GM12878 (cell line): ENCODE results near the gene TNK1. TPM values are rescaled to one million over a fixed set of nuclear protein-coding genes. Genes with fewer than 3 reads are reported as not detected.

Source experiments
- ATAC-seq: fragments of 200-7000 bp; cut with Tn5 transposase; 3 replicates; pipeline ENCODE4 v1.9.1; 2020; ENCODE audit warnings: mild to moderate bottlenecking, moderate library complexity
- BruUV-seq: library from RNA; stranded (reverse); fragments of 400-500 nt; replicated peaks from 2 replicates; lab custom pipeline; 2021; lab: Mats Ljungman, UMichigan
- CTCF ChIA-PET: fragments of 300-600 bp; sonication (Branson Sonifier 250); formaldehyde crosslinking; extraction: SDS; loops from one replicate; lab custom pipeline; 2021; ENCODE audit warnings: inconsistent platforms; lab: Yijun Ruan, JAX
- POLR2A ChIA-PET: fragments of 350-600 bp; formaldehyde crosslinking; extraction: SDS; loops from one replicate; lab custom pipeline; 2021; ENCODE audit warnings: inconsistent platforms; lab: Charles Lee
- RAD21 ChIA-PET: fragments of 300-600 bp; sonication (Branson Sonifier 250); formaldehyde crosslinking; loops from one replicate; lab custom pipeline; 2023; ENCODE audit warnings: antibody characterized with exemption; ENCODE audit not compliant: unreplicated experiment; lab: Charles Lee
- SMC1A ChIA-PET: fragments of 300-600 bp; sonication (Branson Sonifier 250); formaldehyde crosslinking; loops from one replicate; lab custom pipeline; 2023; ENCODE audit not compliant: unreplicated experiment, uncharacterized antibody; lab: Charles Lee
- DNase-seq: peaks from one replicate; pipeline ENCODE4 v3.0.0-alpha.2; 2011; ENCODE audit warnings: low read depth, low spot score
- FAIRE-seq: peaks from 3 replicates; lab custom pipeline; 2011; peaks lifted over from hg19 to GRCh38; lab: Jason Lieb, UNC
- H2AFZ ChIP-seq: 2 replicates; pipeline ENCODE4 v1.6.0; 2011; ENCODE audit warnings: low read depth, low read length, control low read depth; ENCODE audit not compliant: control insufficient read depth
- H3K27ac ChIP-seq: 2 replicates; pipeline ENCODE4 v1.5.1; 2011; ENCODE audit warnings: control low read depth; ENCODE audit not compliant: control insufficient read depth, insufficient read depth
- H3K27me3 ChIP-seq, 2 experiments: replicated peaks in 1 of 2; 2 replicates each; pipeline versions ENCODE4 v1.6.0 to v1.6.1; 2011; ENCODE audit warnings: low read length in 1 of 2; ENCODE audit not compliant: control insufficient read depth in 2 of 2, insufficient read depth in 2 of 2
- H3K36me3 ChIP-seq, 2 experiments: 2 replicates each; pipeline ENCODE4 v1.5.1; 2011; ENCODE audit warnings: low read length in 1 of 2; ENCODE audit not compliant: control insufficient read depth in 2 of 2, insufficient read depth in 2 of 2
- H3K4me1 ChIP-seq: 2 replicates; pipeline ENCODE4 v1.6.1; 2011; ENCODE audit warnings: mild to moderate bottlenecking, low read length, moderate library complexity, mixed read lengths; ENCODE audit not compliant: control insufficient read depth, insufficient read depth
- H3K4me2 ChIP-seq: 2 replicates; pipeline ENCODE4 v1.6.0; 2011; ENCODE audit warnings: control low read depth; ENCODE audit not compliant: control insufficient read depth, insufficient read depth
- H3K4me3 ChIP-seq: fragments of 200-600 bp; sonication (generic); 2 replicates; pipeline ENCODE4 v1.5.1; 2016
- H3K79me2 ChIP-seq: 2 replicates; pipeline ENCODE4 v1.6.0; 2011; ENCODE audit warnings: low read length; ENCODE audit not compliant: control insufficient read depth, insufficient read depth
- H3K9ac ChIP-seq: 2 replicates; pipeline ENCODE4 v1.8.0; 2011; ENCODE audit warnings: low read length, control low read depth, mixed read lengths; ENCODE audit not compliant: control insufficient read depth, insufficient read depth
- H3K9me3 ChIP-seq: replicated peaks from 3 replicates; pipeline ENCODE4 v1.5.1; 2011; ENCODE audit warnings: mild to moderate bottlenecking, low read length; ENCODE audit not compliant: control insufficient read depth, insufficient read depth
- H4K20me1 ChIP-seq: 2 replicates; pipeline ENCODE4 v1.6.0; 2011; ENCODE audit not compliant: control insufficient read depth, insufficient read depth
- ASH2L ChIP-seq: fragments of 300-600, 200-600 bp; sonication (generic); IDR thresholded peaks from 2 replicates; pipeline ENCODE4 v1.6.1; 2017; ENCODE audit warnings: low read depth, mild to moderate bottlenecking, borderline replicate concordance
- CBFB ChIP-seq: IDR thresholded peaks from 2 replicates; pipeline ENCODE4 v1.6.1; 2016; ENCODE audit warnings: antibody characterized with exemption, low read depth
- DPF2 ChIP-seq: fragments of 450-650 bp; IDR thresholded peaks from 2 replicates; pipeline ENCODE4 v1.6.1; 2017; ENCODE audit warnings: mild to moderate bottlenecking
- ETV6 ChIP-seq, 2 experiments: fragments of 450-650 bp in 1 of 2; IDR thresholded peaks in 1 of 2; conservative IDR thresholded peaks in 1 of 2; 2 replicates each; pipeline ENCODE4 v1.6.1; 2014; ENCODE audit warnings: antibody characterized with exemption in 1 of 2, borderline replicate concordance in 1 of 2, low read depth in 1 of 2, mild to moderate bottlenecking in 1 of 2, moderate library complexity in 1 of 2
- FOXM1 ChIP-seq: IDR thresholded peaks from 2 replicates; pipeline ENCODE4 v1.6.1; 2012; ENCODE audit warnings: low read depth, mild to moderate bottlenecking, inconsistent platforms, low read length, moderate library complexity
- GATAD2B ChIP-seq: fragments of 450-650 bp; conservative IDR thresholded peaks from 2 replicates; pipeline ENCODE4 v1.6.1; 2017; ENCODE audit warnings: low read depth, mild to moderate bottlenecking, moderate library complexity
- IKZF2 ChIP-seq, 2 experiments: fragments of 450-650 bp; IDR thresholded peaks; 2 replicates each; pipeline ENCODE4 v1.6.1; 2017; ENCODE audit warnings: mild to moderate bottlenecking in 2 of 2, moderate library complexity in 2 of 2
- RAD21 ChIP-seq: IDR thresholded peaks from 2 replicates; pipeline ENCODE4 v1.6.1; 2011; ENCODE audit warnings: mild to moderate bottlenecking, low read depth, low read length, moderate library complexity; ENCODE audit not compliant: insufficient read depth
- RCOR1 ChIP-seq: conservative IDR thresholded peaks from 2 replicates; pipeline ENCODE4 v1.6.1; 2012; ENCODE audit warnings: low read depth, low read length, improper control_type of control experiment
- RUNX3 ChIP-seq: IDR thresholded peaks from 2 replicates; pipeline ENCODE4 v1.6.1; 2012; ENCODE audit warnings: low read length, inconsistent platforms
- SIN3A ChIP-seq: IDR thresholded peaks from 2 replicates; pipeline ENCODE4 v1.6.1; 2012; ENCODE audit warnings: low read depth, low read length, improper control_type of control experiment
- SMC3 ChIP-seq: IDR thresholded peaks from 2 replicates; pipeline ENCODE4 v1.6.1; 2011; ENCODE audit warnings: low read length, improper control_type of control experiment, borderline replicate concordance
- SRF ChIP-seq, 2 experiments: IDR thresholded peaks; 2 replicates each; pipeline ENCODE4 v1.6.1; 2011; ENCODE audit warnings: low read depth in 2 of 2, low read length in 2 of 2, mild to moderate bottlenecking in 1 of 2, moderate library complexity in 1 of 2
- STAT3 ChIP-seq: IDR thresholded peaks from 2 replicates; pipeline ENCODE4 v1.6.1; 2011; ENCODE audit warnings: low read depth, low read length, improper control_type of control experiment
- SUPT20H ChIP-seq: IDR thresholded peaks from 2 replicates; pipeline ENCODE4 v1.6.1; 2011; ENCODE audit warnings: low read depth, mild to moderate bottlenecking, low read length, moderate library complexity, borderline replicate concordance; ENCODE audit not compliant: control insufficient read depth
- WGBS: methylation state at CpG from one replicate; pipeline ENCODE4 v1.1.6; 2016; ENCODE audit warnings: low lambda C conversion rate; ENCODE audit not compliant: insufficient replicate concordance, insufficient coverage; ENCODE audit errors: missing lambda C conversion rate; 5-methylcytosine and 5-hydroxymethylcytosine counted together
- in situ Hi-C: fragments of 300-500 bp; cut with MboI; formaldehyde crosslinking; loops from 9 replicates; pipeline ENCODE4 v1.14.3; 2018; ENCODE audit warnings: mixed read lengths
- intact Hi-C: fragments of 100-400 bp; cut with micrococcal nuclease; formaldehyde crosslinking; loops from one replicate; pipeline ENCODE4 v1.14.2; 2022; ENCODE audit not compliant: unreplicated experiment
- polyA plus RNA-seq, 11 experiments: library from polyadenylated mRNA; depleted of rRNA in 4 of 11; unstranded in 6 of 11; stranded (reverse) in 5 of 11; fragments of >200 nt; fragmentation: Nextera tagmentation in 4 of 11; fragmentation: Illumina TruSeq in 1 of 11; extraction: Ambion mirVana in 4 of 11; extraction: Trizol in 1 of 11; gene quantifications; 1 replicate in 1 of 11; 2 replicates in 10 of 11; pipeline versions ENCODE4 v1.2.1 to v1.2.3, GENCODE V29; 2011 to 2016; ENCODE audit warnings: inconsistent platforms in 2 of 11, missing spikeins in 2 of 11, low read depth in 1 of 11
- total RNA-seq, 4 experiments: library from RNA; depleted of rRNA in 3 of 4; stranded (reverse); fragments of >200 nt in 3 of 4; fragmentation: Illumina TruSeq in 1 of 4; extraction: Trizol in 1 of 4; gene quantifications; 2 replicates each; pipeline versions ENCODE4 v1.2.1 to v1.2.3, GENCODE V29; 2013 to 2021
- TF ChIP-seq, protein P1 (sequence below): IDR thresholded peaks from 2 replicates; pipeline ENCODE4 v1.6.1; 2011; ENCODE audit warnings: borderline replicate concordance, low read depth, mild to moderate bottlenecking, moderate library complexity, mixed read lengths, low read length; ENCODE audit not compliant: insufficient read depth; ENCODE audit errors: extremely low read length

The TNK1 gene
- total and polyA plus RNA-seq, 10 of the 15 experiments (the other 5 are each of a cell fraction or from before 2014, with no cell fraction given): 0.06 to 2.5 (median 0.70) TPM

DNA sequence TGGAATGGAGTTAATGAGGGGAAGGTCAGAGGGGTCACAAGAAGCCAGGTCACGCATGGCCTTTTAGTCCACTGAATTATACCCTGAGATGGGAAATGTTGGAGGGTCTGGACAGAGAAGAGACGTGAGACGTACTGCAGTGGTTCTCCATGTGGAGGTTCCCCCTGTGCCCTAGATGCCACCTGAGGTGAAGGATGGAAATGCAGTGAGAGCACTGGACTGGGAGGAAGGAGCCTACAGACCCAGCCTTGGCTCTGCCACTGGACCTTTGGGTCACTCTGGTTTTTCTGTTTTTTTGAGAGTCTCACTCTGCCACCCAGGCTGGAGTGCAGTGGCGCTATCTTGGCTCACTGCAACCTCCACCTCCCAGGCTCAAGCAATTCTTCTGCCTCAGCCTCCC is 15.3 kb downstream of the TNK1 start:
- ATAC-seq (no peak), DNase-seq (no peak), FAIRE-seq (no peak)
- CTCF ChIA-PET: no interaction called here
- SMC1A ChIA-PET: no interaction called here
- no peaks in the 10 kb centered on the region for H3K27me3 ChIP-seq
- H3K4me2 ChIP-seq: no peak overlapping the region
- TF ChIP-seq SRF (IDR thresholded peaks at IDR 0.05; ENCODE audit: low read depth in 2 of 2, low read length in 2 of 2) (no peak), FOXM1 (no peak), SUPT20H (no peak), RCOR1 (no peak)
- POLR2A ChIA-PET: interaction anchor here (3.2 kb wide), 1 partner anchor 7 kb away, joined by 23 read pairs; the partner anchor contains the start of gene TMEM256
- H4K20me1 ChIP-seq: no peaks in the 10 kb centered on the region
- no peaks in the 10 kb centered on the region for H3K36me3 ChIP-seq
- no peaks in the 10 kb centered on the region for H3K4me1 ChIP-seq
- no peak overlapping the region for H3K4me3 ChIP-seq
- H3K9me3 ChIP-seq: no peaks in the 10 kb centered on the region
- RAD21 ChIA-PET: no interaction called here
- in situ Hi-C loops (no loop called here), intact Hi-C loops (no loop called here)
- no peak overlapping the region for H3K27ac ChIP-seq
- WGBS: 96% methylated on average over 4 of the region's 4 CpGs
- no peak overlapping the region for H2AFZ ChIP-seq
- no peak overlapping the region for H3K9ac ChIP-seq
- peaks cover 2% of the 10 kb centered on the region for H3K79me2 ChIP-seq
- BruUV-seq: no TSS peak

DNA sequence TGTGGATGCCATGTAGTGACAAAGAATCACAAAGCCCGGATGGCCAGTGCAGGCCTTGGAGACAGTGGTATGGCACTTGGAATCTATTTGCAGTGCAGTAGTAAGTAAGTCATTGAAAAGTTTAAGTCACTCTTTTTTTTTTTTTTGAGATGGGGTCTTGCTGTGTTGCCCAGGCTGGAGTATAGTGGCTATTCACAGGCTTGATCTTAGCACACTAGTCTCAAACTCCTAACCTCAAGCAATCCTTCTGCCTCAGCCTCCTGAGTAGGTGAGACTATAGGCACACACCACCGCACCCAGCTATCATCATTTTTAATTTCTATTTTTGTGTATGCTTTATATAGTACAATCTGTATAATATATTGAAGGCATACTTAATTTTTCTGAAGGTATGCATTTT is 17.7 kb downstream of the TNK1 start:
- RAD21 ChIA-PET: no interaction called here
- no peak for FAIRE-seq
- Histone ChIP-seq H3K4me2 (no peak overlapping the region), H4K20me1 (no peaks in the 10 kb centered on the region), H3K9ac (no peak overlapping the region), H3K4me3 (no peak overlapping the region), H3K4me1 (peaks cover 3% of the 10 kb centered on the region; the same call in 1 of the 2 replicates), H3K36me3 (no peaks in the 10 kb centered on the region), H3K79me2 (peaks cover 1% of the 10 kb centered on the region), H3K27me3 (no peaks in the 10 kb centered on the region), H3K27ac (no peak overlapping the region), H2AFZ (no peak overlapping the region), H3K9me3 (no peaks in the 10 kb centered on the region)
- WGBS: 100% methylated on average over 2 of the region's 2 CpGs
- DNase-seq: no peak
- intact Hi-C loops (no loop called here), in situ Hi-C loops (no loop called here)
- ATAC-seq: no peak
- POLR2A ChIA-PET: interaction anchor here (0.7 kb wide), 1 partner anchor 355 kb away, joined by 4 read pairs; the partner anchor contains the start of gene SLC16A11
- SMC1A ChIA-PET: interaction anchor here (1.4 kb wide), 1 partner anchor 37 kb away, joined by 5 read pairs; the partner anchor contains the start of gene TMEM102
- CTCF ChIA-PET: interaction anchor here (1.3 to 1.6 kb wide), 2 partner anchors 42 to 162 kb away, joined by 4 to 5 read pairs; no protein-coding TSS in a partner anchor
- BruUV-seq: no TSS peak
- TF ChIP-seq, protein P1, sequence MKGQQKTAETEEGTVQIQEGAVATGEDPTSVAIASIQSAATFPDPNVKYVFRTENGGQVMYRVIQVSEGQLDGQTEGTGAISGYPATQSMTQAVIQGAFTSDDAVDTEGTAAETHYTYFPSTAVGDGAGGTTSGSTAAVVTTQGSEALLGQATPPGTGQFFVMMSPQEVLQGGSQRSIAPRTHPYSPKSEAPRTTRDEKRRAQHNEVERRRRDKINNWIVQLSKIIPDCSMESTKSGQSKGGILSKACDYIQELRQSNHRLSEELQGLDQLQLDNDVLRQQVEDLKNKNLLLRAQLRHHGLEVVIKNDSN: no peak
- no peak for TF ChIP-seq RUNX3
- TF ChIP-seq GATAD2B: no peak
- TF ChIP-seq DPF2: no peak
- no peak for TF ChIP-seq CBFB
- no peak for TF ChIP-seq RAD21
- no peak for TF ChIP-seq SIN3A
- no peak for TF ChIP-seq ASH2L
- no peak for TF ChIP-seq SMC3
- TF ChIP-seq STAT3: no peak
- TF ChIP-seq IKZF2 (IDR thresholded peaks at IDR 0.05): no peak
- no peak for TF ChIP-seq ETV6 (conservative IDR thresholded peaks at IDR 0.05 in 1 of 2, IDR thresholded peaks at IDR 0.05 in 1 of 2; ENCODE audit: borderline replicate concordance in 1 of 2, low read depth in 1 of 2)
